ENCODE results near the gene SPZ1. TPM values are rescaled to one million over a fixed set of nuclear protein-coding genes. Genes with fewer than 3 reads are reported as not detected.
"Not testable (repeated sequence)": the region's sequence is repeated elsewhere in the genome, so short reads cannot be mapped to it uniquely, and the experiment has no call there.

Gene SPZ1
- polyA plus RNA-seq (2012; ENCODE audit: insufficient read depth, insufficient read length), result not detected

- no peak for DNase-seq (ENCODE audit: low read depth, low spot score)
- no peak within 1 kb of the TSS for H3K4me3 ChIP-seq (ENCODE audit: low read length)
Observed at GRCh38 chr5:80319702-80320101, at the start of gene SPZ1. Gene SPZ1 (plus strand): TSS chr5:80320002. CDS start chr5:80320216, 214 bp downstream.

- H3K4me3 ChIP-seq (ENCODE audit: low read length); DNase-seq (ENCODE audit: low read depth, low spot score): not testable (repeated sequence)
Observed at GRCh38 chr5:80270543-80270942, 49.3 kb upstream of the SPZ1 start.

GRCh38 chr5:80275347-80275746 is 44.5 kb upstream of the SPZ1 start:
- DNase-seq (ENCODE audit: low read depth, low spot score), result peak; percentile 79
- H3K4me3 ChIP-seq (ENCODE audit: low read length), result no peak overlapping the region

- DNase-seq (ENCODE audit: low read depth, low spot score), result no peak
- H3K4me3 ChIP-seq (ENCODE audit: low read length), result no peak overlapping the region
Observed at GRCh38 chr5:80276186-80276585, 43.6 kb upstream of the SPZ1 start.

GRCh38 chr5:80277191-80277590 is 42.6 kb upstream of the SPZ1 start:
- DNase-seq (ENCODE audit: low read depth, low spot score), result no peak
- no peak overlapping the region for H3K4me3 ChIP-seq (ENCODE audit: low read length)

GRCh38 chr5:80282054-80282453 is 37.7 kb upstream of the SPZ1 start:
- no peak for DNase-seq (ENCODE audit: low read depth, low spot score)
- H3K4me3 ChIP-seq (ENCODE audit: low read length), result no peak overlapping the region

GRCh38 chr5:80283360-80283759 is 36.4 kb upstream of the SPZ1 start:
- H3K4me3 ChIP-seq (ENCODE audit: low read length), result no peak overlapping the region
- DNase-seq (ENCODE audit: low read depth, low spot score), result no peak

GRCh38 chr5:80284720-80285119 is 35.1 kb upstream of the SPZ1 start:
- no peak overlapping the region for H3K4me3 ChIP-seq (ENCODE audit: low read length)
- DNase-seq (ENCODE audit: low read depth, low spot score), result peak; percentile 58

GRCh38 chr5:80288177-80288576 is 31.6 kb upstream of the SPZ1 start:
- DNase-seq (ENCODE audit: low read depth, low spot score), result no peak
- no peak overlapping the region for H3K4me3 ChIP-seq (ENCODE audit: low read length)

- H3K4me3 ChIP-seq (ENCODE audit: low read length), result no peak overlapping the region
- no peak for DNase-seq (ENCODE audit: low read depth, low spot score)
Observed at GRCh38 chr5:80289320-80289719, 30.5 kb upstream of the SPZ1 start.

GRCh38 chr5:80291761-80292160 is 28.0 kb upstream of the SPZ1 start:
- no peak overlapping the region for H3K4me3 ChIP-seq (ENCODE audit: low read length)
- no peak for DNase-seq (ENCODE audit: low read depth, low spot score)

GRCh38 chr5:80296121-80296520 is 23.7 kb upstream of the SPZ1 start:
- DNase-seq (ENCODE audit: low read depth, low spot score), result no peak
- H3K4me3 ChIP-seq (ENCODE audit: low read length), result no peak overlapping the region

- no peak overlapping the region for H3K4me3 ChIP-seq (ENCODE audit: low read length)
Observed at GRCh38 chr5:80299601-80300000, 20.2 kb upstream of the SPZ1 start.

GRCh38 chr5:80300125-80300524 is 19.7 kb upstream of the SPZ1 start:
- no peak for DNase-seq (ENCODE audit: low read depth, low spot score)
- H3K4me3 ChIP-seq (ENCODE audit: low read length), result no peak overlapping the region

More at GRCh38 chr5:80299601-80300000, 20.2 kb upstream of the SPZ1 start:
- DNase-seq (ENCODE audit: low read depth, low spot score), result no peak

- not testable (repeated sequence) for H3K4me3 ChIP-seq (ENCODE audit: low read length)
Observed at GRCh38 chr5:80300796-80301195, 19.0 kb upstream of the SPZ1 start.

GRCh38 chr5:80301342-80301741 is 18.5 kb upstream of the SPZ1 start:
- DNase-seq (ENCODE audit: low read depth, low spot score); H3K4me3 ChIP-seq (ENCODE audit: low read length): not testable (repeated sequence)

More at GRCh38 chr5:80300796-80301195, 19.0 kb upstream of the SPZ1 start:
- not testable (repeated sequence) for DNase-seq (ENCODE audit: low read depth, low spot score)

GRCh38 chr5:80302636-80303035 is 17.2 kb upstream of the SPZ1 start:
- H3K4me3 ChIP-seq (ENCODE audit: low read length), result no peak overlapping the region
- DNase-seq (ENCODE audit: low read depth, low spot score), result no peak

- no peak for DNase-seq (ENCODE audit: low read depth, low spot score)
- no peak overlapping the region for H3K4me3 ChIP-seq (ENCODE audit: low read length)
Observed at GRCh38 chr5:80308526-80308925, 11.3 kb upstream of the SPZ1 start.

- DNase-seq (ENCODE audit: low read depth, low spot score), result no peak
- H3K4me3 ChIP-seq (ENCODE audit: low read length), result no peak overlapping the region
Observed at GRCh38 chr5:80309871-80310665, 9.7 kb upstream of the SPZ1 start.

GRCh38 chr5:80315244-80315643 is 4.6 kb upstream of the SPZ1 start:
- DNase-seq (ENCODE audit: low read depth, low spot score), result no peak
- H3K4me3 ChIP-seq (ENCODE audit: low read length), result no peak overlapping the region

GRCh38 chr5:80318212-80318611 is 1.6 kb upstream of the SPZ1 start:
- H3K4me3 ChIP-seq (ENCODE audit: low read length), result no peak overlapping the region
- DNase-seq (ENCODE audit: low read depth, low spot score), result no peak
